GM18526 (cell line): ENCODE results near the gene PHYHIPL.

Source experiments
- POLR2A ChIP-seq: IDR thresholded peaks from 3 replicates; pipeline ENCODE4 v1.6.1; 2011; ENCODE audit not compliant: insufficient read length; ENCODE audit errors: extremely low read depth

PHYHIPL gene

DNA sequence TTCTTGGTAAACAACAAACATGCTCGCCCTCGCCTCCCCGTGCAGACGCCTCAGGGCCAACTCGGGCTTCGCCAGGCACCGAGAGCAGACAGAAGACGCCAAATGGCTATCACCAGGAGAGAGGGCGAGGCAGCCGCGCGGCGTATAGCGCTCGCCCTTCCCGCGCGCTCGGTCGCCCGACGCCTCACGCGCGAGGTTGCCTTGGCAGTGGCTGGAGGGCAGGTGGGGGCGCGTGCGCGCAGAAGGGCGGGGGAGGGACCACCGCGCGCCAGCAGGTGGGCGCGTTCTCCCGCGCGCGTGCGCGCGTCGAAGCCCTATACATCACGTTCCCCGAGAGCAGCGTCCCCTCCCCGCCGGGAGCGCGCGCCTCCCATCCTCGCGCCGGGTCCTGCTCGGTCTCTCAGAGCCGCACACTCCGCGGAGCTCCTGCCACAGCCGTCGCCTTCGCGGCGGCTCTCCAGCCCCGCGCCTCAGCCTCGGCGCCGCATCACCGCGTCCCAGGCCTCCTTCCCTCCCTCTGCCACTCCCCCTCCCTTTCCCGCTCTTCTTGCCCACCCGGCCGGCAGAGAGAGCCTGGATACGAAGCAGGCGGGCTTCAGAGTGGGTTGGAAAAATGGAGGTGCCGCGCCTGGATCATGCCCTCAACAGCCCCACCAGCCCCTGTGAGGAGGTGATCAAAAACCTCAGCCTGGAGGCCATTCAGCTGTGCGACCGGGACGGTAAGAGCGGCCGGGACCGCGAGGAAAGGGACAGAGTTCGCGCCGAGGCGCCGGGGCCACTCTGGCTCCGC, at the start of gene PHYHIPL:
PHYHIPL (plus strand) TSS at position 403 of the 790 bp plus-strand sequence; CDS start at position 614, 211 bp downstream.
- TF ChIP-seq POLR2A, result no peak

DNA sequence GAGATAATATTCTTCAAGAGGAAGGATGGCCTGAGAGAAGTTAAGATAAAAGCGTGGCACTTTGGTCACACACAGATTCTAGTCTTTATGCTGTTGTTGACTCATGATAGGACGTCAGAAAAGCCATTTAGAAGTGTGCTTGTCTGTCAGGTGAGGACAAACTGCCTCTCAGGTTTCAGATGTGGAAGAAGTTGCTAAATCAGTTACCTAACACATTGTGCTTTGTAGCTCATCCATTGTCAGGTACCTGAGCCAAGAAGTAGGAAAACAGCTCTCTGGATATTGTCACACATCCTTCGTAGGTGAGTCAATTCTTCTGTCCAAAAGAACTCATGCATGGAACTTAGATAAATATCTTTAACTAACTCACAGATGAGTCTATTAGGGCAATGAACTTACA, 49.5 kb upstream of the PHYHIPL start:
- no peak for TF ChIP-seq POLR2A

- no peak for TF ChIP-seq POLR2A
Measured at GRCh38 chr10:59127991-59128390, 48.5 kb upstream of the PHYHIPL start.

- no peak for TF ChIP-seq POLR2A
Measured at GRCh38 chr10:59129867-59130266, 46.6 kb upstream of the PHYHIPL start.

DNA sequence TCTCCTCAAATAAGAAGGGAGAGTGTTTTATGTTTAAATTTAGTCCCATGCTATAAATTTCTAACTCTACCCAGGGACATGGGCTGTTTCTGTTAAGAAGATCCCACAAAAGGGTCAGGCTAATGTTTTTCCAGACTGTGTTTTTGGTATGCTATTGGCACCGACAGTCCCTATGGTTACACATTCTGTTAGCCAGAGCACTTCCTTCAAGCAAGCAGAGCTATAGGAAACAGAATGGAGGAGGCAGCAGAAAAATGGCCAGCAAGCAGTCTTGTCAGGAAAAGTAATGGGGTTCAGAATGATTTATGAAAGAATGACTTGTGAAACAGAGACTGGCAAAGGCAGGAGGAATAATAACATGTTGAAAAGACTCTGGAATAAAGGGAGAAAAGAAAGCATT, 44.8 kb upstream of the PHYHIPL start:
- no peak for TF ChIP-seq POLR2A

DNA sequence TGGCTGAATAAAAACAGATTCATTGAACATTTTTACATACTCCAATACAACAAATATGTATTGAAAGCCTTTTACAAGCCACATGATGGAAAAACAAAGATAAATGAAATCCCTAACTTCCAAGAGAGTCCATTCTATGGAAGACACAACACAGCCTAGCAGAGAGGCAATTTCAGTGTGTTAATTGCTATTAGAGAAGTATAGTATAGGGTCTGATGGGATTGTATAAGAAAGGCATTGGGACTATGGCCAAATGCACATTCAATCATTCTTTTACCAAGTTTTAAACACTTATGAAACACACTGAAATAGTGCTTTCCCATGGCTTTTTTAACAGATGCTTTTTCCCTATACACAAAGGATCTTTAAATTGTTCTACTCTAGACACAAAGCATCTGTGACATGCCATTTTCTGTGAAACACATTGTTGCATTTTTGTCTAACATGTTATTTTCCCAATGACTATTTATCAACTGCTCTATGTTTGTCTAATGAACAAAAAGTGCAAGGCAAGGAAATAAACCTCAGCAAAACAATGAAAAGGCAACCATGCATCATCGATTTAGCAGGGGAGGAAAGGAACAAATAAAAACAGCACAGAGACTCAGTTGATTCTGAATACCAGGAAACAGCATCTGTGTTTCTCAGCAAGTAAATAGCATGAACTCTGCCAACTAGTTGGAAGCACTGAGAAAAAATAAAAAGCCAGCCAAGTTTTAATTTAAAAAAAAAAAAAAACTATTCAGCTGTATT, 42.4 kb upstream of the PHYHIPL start:
- no peak for TF ChIP-seq POLR2A

DNA sequence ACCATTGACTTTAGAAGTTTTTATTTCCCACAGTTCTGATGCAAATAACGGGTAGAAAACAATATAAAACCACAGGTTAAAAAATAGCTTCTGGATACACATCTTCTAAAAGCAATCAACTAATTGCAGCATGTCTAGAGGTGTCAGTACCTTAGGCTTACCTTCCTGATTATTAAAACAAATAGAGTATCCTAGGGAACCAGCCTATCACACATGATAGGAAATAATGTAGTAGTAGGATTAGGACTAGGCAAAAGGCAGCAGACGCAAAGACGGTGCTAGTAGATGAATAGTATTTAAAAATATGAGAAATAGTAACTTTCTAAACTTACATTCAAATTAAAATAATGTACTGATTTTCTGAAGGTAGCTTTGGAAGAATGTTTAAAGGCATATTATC, 41.7 kb upstream of the PHYHIPL start:
- no peak for TF ChIP-seq POLR2A

- no peak for TF ChIP-seq POLR2A
Measured at GRCh38 chr10:59135275-59135674, 41.2 kb upstream of the PHYHIPL start.

GRCh38 chr10:59138052-59138451, 38.4 kb upstream of the PHYHIPL start:
- TF ChIP-seq POLR2A, result no peak

- no peak for TF ChIP-seq POLR2A
Measured at GRCh38 chr10:59143544-59143943, 32.9 kb upstream of the PHYHIPL start.

DNA sequence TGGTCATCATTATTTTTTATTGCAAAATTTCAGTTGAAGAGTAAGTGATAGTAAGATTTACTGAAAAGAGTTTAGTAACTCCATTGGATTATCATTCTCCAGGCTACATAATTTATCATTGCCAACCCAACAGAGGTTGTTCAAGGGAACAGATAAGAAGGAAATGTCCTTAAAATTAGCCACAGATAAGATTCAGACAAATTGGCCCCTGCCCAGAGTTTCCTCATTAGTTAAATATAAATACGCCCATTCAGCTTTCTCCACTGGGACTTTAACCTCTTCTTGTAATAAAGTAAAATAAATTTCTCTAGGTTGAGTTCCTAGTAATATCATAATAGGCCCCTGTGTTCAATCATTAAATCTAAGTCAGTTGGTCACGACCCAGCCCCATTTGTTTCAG, 27.7 kb upstream of the PHYHIPL start:
- no peak for TF ChIP-seq POLR2A

DNA sequence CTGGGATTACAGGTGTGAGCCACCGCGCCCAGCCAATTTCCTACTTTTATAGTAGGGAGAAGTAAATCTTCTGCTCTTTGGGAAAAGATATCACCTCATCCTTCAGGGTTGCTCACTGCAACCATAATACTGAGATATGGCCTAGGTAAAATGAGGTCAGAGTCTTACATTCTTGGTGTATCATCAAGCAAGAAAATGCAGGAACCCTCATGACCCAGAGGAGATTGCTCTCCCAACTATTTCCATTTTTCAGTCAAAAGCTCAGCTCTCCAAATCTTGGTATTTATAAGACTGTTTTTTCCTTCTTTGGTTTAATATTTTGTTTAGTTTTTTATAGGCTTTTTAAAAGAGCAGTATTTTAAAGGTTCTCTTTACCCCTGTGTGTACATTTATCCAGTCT, 20.9 kb upstream of the PHYHIPL start:
- no peak for TF ChIP-seq POLR2A

- TF ChIP-seq POLR2A, result no peak
Measured at GRCh38 chr10:59167512-59167911, 8.9 kb upstream of the PHYHIPL start.

DNA sequence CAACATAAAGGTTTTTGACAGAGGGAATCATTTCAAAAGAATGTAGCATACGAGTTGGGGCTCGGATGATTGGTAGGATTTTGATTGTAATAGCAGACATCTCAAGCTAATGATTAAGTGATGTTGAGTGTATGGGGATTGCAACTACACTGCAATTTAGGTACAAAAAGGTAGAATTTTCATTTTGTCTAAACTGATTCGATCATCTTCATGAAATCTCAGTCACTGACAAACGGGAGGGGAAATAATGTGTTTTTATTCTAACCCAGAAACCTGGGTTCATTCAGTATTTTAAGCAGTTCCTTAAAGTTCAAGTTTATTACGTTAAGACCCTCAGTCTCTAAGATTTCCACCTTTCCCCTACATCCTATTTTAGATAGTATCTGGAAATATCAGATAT, 3.9 kb upstream of the PHYHIPL start:
- no peak for TF ChIP-seq POLR2A

DNA sequence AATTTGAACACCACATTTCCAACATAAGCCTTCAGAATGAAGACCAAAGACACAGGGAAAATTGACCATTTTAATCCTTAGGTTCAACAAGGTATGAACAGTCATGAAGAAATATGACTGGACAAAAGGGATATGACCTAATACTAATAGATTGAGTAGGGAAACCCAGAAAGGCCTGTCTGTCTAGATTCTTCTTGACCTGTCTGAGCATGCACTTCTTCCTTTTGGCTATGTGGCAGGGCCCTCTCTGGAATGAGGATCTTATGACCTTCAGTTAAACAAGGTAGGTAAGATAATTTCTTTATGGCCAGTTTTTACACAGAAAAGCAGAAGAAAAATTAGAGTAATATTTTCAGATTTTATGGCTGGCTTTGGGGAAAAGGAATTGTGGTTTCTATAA, 3.0 kb upstream of the PHYHIPL start:
- no peak for TF ChIP-seq POLR2A

DNA sequence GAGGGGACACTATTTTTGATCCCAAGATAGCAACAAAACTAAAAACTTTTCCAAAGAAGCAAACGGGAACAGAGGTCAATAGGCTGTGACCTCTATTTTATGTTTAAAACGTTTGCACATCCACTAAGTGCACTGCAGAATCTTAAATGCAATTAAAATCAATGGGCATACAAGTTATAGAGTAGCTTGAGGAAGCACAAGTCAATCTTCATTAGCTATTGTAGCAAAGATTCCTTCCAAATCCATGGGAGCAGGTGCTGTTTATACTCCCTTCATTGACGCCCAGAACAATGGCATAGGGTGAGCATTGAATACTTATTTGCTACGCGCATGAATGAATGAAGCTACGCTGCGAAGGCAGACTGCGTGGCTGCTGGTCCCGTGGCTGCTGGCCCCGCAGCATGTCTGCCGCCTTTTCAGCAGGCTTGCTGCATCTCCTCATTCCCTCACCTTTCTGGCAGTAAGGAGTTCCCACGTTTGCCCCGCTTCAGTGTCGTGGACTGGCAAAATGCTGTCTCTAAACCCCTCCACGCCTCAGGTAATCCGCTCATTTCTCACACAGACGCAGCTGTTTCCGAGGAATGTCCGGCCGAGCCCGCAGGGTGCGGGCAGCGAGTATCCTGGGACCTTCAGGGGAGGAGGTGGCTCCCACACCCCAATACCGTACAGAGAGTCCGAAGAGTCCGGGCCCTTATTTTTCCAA, 754 bp upstream of the PHYHIPL start:
- TF ChIP-seq POLR2A, result no peak
